Testis (tissue), 3 donors: ENCODE measurements around the gene NANOS2. TPM values are rescaled to one million over a fixed set of nuclear protein-coding genes. Genes with fewer than 3 reads are reported as not detected.

Experiments used
- DNase-seq: peaks from one replicate; pipeline ENCODE4 v3.0.0-alpha.2; 2019
- H3K27ac ChIP-seq, 2 donors: fragments of 200-600 bp; sonication (generic); one replicate each; pipeline ENCODE4 v1.5.1; 2019
- H3K27me3 ChIP-seq: fragments of 200-600 bp; sonication (generic); one replicate; pipeline ENCODE4 v1.5.1; 2019
- H3K36me3 ChIP-seq: fragments of 200-600 bp; sonication (generic); one replicate; pipeline ENCODE4 v1.5.1; 2017; ENCODE audit warnings: low read depth; ENCODE audit errors: missing control alignments
- H3K4me1 ChIP-seq: fragments of 200-600 bp; sonication (generic); one replicate; pipeline ENCODE4 v1.5.1; 2019
- H3K4me3 ChIP-seq, 2 donors: fragments of 200-600 bp; sonication (generic); one replicate each; pipeline ENCODE4 v1.5.1; 2017 to 2019
- H3K9me3 ChIP-seq: fragments of 200-600 bp; sonication (generic); one replicate; pipeline ENCODE4 v1.5.1; 2017
- CTCF ChIP-seq, 3 experiments: fragments of 450-650 bp in 2 of 3; fragments of 200-600 bp in 1 of 3; sonication (generic) in 1 of 3; IDR thresholded peaks; one replicate each; pipeline ENCODE4 v1.5.1; 2016 to 2019; ENCODE audit warnings: antibody characterized with exemption in 3 of 3, mild to moderate bottlenecking in 2 of 3, moderate library complexity in 1 of 3
- POLR2A ChIP-seq: fragments of 450-650 bp; IDR thresholded peaks from one replicate; pipeline ENCODE4 v1.6.1; 2017; ENCODE audit warnings: antibody characterized with exemption, mild to moderate bottlenecking, moderate library complexity
- WGBS, 2 donors: methylation state at CpG; one replicate each; pipeline ENCODE4 v1.1.5; 2018; 5-methylcytosine and 5-hydroxymethylcytosine counted together
- intact Hi-C: fragments of 100-400 bp; cut with DNase I; formaldehyde crosslinking; loops from one replicate; pipeline ENCODE4 v1.15.1; 2023; ENCODE audit warnings: low total_unique reads
- polyA plus RNA-seq: library from polyadenylated mRNA; stranded (reverse); fragments of 350-450 nt; fragmentation: Illumina TruSeq; extraction: RNeasy Lipid Tissue Mini Kit (QIAGEN cat#74804); gene quantifications from one replicate; pipeline ENCODE4 v1.2.3, GENCODE V29; 2014; ENCODE audit warnings: low read depth, low replicate concordance; ENCODE audit not compliant: insufficient read depth
- total RNA-seq, 2 donors: library from RNA; depleted of rRNA; stranded (reverse); fragments of >200 nt; gene quantifications; one replicate each; pipeline ENCODE4 v1.2.3, GENCODE V29; 2016

The NANOS2 gene
- total and polyA plus RNA-seq, 3 donors from 2014 or later: 4.8 to 5.1 (median 4.8) TPM

- Histone ChIP-seq H3K4me3 (no peak overlapping the region), H3K9me3 (no peaks in the 10 kb centered on the region), H3K36me3 (no peaks in the 10 kb centered on the region), H3K27ac (no peak overlapping the region), H3K27me3 (no peaks in the 10 kb centered on the region), H3K4me1 (peaks cover 7% of the 10 kb centered on the region)
- intact Hi-C loops: no loop called here
- no peak for DNase-seq
- no peak for TF ChIP-seq POLR2A
- TF ChIP-seq CTCF (IDR thresholded peaks at IDR 0.05): no peak
- WGBS, 2 donors: 35 to 38% methylated on average over 12 of the region's 12 CpGs
Measured at GRCh38 chr19:45958769-45959516, 44.4 kb upstream of the NANOS2 start.

GRCh38 chr19:45958320-45958719, 43.7 kb upstream of the NANOS2 start:
- TF ChIP-seq CTCF (IDR thresholded peaks at IDR 0.05) (no peak), POLR2A (no peak)
- WGBS, 2 donors: 62 to 81% methylated on average over 6 of the region's 6 CpGs
- Histone ChIP-seq H3K4me3 (no peak overlapping the region), H3K36me3 (no peaks in the 10 kb centered on the region), H3K4me1 (peaks cover 7% of the 10 kb centered on the region), H3K9me3 (no peaks in the 10 kb centered on the region), H3K27ac (no peak overlapping the region), H3K27me3 (no peaks in the 10 kb centered on the region)
- DNase-seq: no peak
- intact Hi-C loops: no loop called here

- Histone ChIP-seq H3K4me1 (peaks cover 9% of the 10 kb centered on the region), H3K27ac (no peak overlapping the region), H3K9me3 (no peaks in the 10 kb centered on the region), H3K4me3 (no peak overlapping the region), H3K36me3 (no peaks in the 10 kb centered on the region), H3K27me3 (no peaks in the 10 kb centered on the region)
- intact Hi-C loops: no loop called here
- TF ChIP-seq CTCF (IDR thresholded peaks at IDR 0.05): no peak
- no peak for TF ChIP-seq POLR2A
- 59 to 63% methylated on average over 13 of the region's 13 CpGs for WGBS, 2 donors
- no peak for DNase-seq
Measured at GRCh38 chr19:45955905-45956608, 41.5 kb upstream of the NANOS2 start.

- Histone ChIP-seq H3K27me3 (no peaks in the 10 kb centered on the region), H3K4me1 (peaks cover 4% of the 10 kb centered on the region), H3K9me3 (no peaks in the 10 kb centered on the region), H3K27ac (no peak overlapping the region), H3K36me3 (no peaks in the 10 kb centered on the region), H3K4me3 (no peak overlapping the region)
- 28 to 39% methylated on average over 9 of the region's 9 CpGs for WGBS, 2 donors
- no peak for DNase-seq
- intact Hi-C loops: no loop called here
- TF ChIP-seq POLR2A (no peak), CTCF (IDR thresholded peaks at IDR 0.05) (no peak)
Measured at GRCh38 chr19:45954156-45954555, 39.6 kb upstream of the NANOS2 start.
